Tibial nerve (tissue), 3 donors: ENCODE results near the gene A3GALT2.

Source experiments
- POLR2A ChIP-seq, 2 donors: fragments of 450-650 bp; IDR thresholded peaks; one replicate each; pipeline ENCODE4 v1.6.1; 2017; ENCODE audit warnings: antibody characterized with exemption in 2 of 2, mild to moderate bottlenecking in 2 of 2, moderate library complexity in 2 of 2
- TF ChIP-seq, protein P1 (sequence below), 5 experiments: fragments of 200-600 bp in 3 of 5; fragments of 450-650 bp in 2 of 5; sonication (generic) in 3 of 5; IDR thresholded peaks; one replicate each; pipeline ENCODE4 v1.5.1; 2016 to 2019; ENCODE audit warnings: antibody characterized with exemption in 5 of 5, mild to moderate bottlenecking in 3 of 5, moderate library complexity in 2 of 5

DNA sequence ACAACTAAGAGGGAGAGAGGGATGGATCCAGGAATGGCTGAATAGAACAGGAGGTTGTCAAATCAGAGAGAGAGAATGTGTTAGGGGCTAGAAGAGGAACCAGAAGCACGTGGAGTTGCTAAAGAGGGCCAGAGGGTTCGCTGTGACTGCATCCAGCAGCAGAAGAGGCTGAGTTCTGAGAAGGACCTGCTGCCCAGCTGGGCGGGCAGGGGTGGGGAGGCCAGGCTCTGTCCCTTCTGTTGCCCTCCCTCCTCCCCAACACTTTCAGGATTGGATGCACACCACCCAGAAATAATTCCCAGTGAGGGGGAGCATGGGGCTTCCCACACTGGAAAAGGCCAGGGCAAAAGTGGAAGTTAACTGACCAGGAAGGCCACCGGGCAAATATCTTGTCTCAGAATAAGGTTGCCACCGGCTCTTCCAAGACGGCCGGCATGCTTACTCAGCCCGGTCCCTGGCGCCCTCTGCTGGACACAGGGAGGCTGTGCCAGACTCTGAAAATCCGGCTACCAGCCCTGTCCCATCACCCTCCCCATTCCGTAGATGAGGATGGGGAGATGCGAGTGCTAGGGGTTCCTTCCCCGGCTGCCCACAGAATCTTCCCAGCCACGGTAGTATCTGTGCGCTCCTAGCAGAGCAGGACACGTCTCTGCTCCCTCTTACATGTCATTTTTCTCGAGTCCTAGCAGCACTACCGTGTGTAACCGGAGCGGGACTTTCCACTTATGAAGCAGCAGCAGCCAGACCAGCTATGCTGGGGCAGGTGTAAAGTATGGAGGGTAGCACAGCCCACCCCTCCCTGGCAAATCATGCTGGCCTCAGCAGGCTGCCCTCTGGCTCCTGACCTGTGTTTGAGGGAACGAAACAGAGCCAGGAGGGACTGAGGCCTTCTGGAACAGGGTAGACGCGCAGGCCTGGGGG, 46.8 kb upstream of the A3GALT2 start:
- TF ChIP-seq, protein P1, sequence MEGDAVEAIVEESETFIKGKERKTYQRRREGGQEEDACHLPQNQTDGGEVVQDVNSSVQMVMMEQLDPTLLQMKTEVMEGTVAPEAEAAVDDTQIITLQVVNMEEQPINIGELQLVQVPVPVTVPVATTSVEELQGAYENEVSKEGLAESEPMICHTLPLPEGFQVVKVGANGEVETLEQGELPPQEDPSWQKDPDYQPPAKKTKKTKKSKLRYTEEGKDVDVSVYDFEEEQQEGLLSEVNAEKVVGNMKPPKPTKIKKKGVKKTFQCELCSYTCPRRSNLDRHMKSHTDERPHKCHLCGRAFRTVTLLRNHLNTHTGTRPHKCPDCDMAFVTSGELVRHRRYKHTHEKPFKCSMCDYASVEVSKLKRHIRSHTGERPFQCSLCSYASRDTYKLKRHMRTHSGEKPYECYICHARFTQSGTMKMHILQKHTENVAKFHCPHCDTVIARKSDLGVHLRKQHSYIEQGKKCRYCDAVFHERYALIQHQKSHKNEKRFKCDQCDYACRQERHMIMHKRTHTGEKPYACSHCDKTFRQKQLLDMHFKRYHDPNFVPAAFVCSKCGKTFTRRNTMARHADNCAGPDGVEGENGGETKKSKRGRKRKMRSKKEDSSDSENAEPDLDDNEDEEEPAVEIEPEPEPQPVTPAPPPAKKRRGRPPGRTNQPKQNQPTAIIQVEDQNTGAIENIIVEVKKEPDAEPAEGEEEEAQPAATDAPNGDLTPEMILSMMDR (IDR thresholded peaks at IDR 0.05): peak; percentile 84 to 99 (median 98)
- peak in 1 of 2 donors; percentile 10 for TF ChIP-seq POLR2A (IDR thresholded peaks at IDR 0.05)
